RWPE1 (cell line): ENCODE measurements around the gene METTL13.

Experiments
- CTCF ChIA-PET: fragments of 350-600 bp; sonication (Branson Sonifier 250); formaldehyde crosslinking; extraction: SDS; loops from one replicate; lab custom pipeline; 2021; lab: Yijun Ruan, JAX
- POLR2A ChIA-PET: fragments of 400-600 bp; formaldehyde crosslinking; extraction: SDS; loops from one replicate; lab custom pipeline; 2020; ENCODE audit warnings: antibody characterized with exemption; ENCODE audit not compliant: low non-redundant PET; lab: Yijun Ruan, JAX
- DNase-seq: peaks from one replicate; pipeline ENCODE4 v3.0.0; 2012; ENCODE audit warnings: low spot score
- H3K27ac ChIP-seq: fragments of 450-650 bp; 2 replicates; pipeline ENCODE4 v1.5.1; 2017
- CTCF ChIP-seq: fragments of 450-650 bp; conservative IDR thresholded peaks from 2 replicates; pipeline ENCODE4 v1.5.1; 2017; ENCODE audit warnings: low read depth, mild to moderate bottlenecking

Gene METTL13

DNA sequence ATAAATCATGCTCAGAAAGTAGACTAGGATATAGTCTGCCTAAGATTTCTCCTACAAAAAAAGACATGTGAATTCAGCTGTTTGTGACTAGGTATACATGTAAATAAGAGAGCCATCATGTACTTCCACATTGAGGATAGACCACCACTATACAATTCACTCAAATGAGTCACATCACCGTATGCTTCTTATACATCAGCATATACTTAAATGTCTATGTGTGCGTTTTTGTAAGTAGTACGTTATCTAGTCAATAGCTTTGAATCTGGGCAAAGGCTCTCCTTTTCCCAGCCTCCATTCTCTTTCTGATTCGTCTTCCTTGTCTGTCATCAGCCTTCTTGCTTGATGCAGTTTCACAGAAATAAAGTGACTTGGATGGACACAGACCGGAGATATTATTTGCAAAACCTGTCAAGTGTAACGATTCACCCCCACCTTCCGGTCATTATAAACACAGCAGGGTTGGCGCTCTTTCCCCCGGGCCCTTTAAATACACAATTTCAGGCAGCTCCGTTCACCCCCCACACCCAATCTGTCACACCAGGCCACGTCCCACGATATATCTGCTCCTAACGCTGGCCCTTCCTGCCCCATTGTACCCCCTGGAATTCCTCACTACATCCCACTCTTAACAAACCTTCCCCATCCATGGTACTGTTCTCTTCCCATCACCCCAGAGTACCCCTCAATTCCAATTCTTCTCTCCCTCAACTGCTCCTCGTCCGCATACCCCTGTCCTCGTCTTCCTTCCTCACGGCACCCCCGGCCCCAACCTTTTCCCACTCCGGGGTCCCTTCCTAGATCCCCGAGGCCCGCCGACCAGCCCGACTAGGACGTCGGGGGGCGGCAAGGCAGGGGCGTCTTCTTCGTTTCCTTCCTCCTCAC is 40.2 kb upstream of the METTL13 start:
- CTCF ChIA-PET, result interaction anchor here (0.6 to 1.2 kb wide), 3 partner anchors 25 to 96 kb away, joined by 3 to 9 read pairs (median 7); no protein-coding TSS in a partner anchor
- DNase-seq, result peak; percentile 37
- TF ChIP-seq CTCF, result no peak
- H3K27ac ChIP-seq, result peak overlapping the region; percentile 96
- POLR2A ChIA-PET, result no interaction called here

DNA sequence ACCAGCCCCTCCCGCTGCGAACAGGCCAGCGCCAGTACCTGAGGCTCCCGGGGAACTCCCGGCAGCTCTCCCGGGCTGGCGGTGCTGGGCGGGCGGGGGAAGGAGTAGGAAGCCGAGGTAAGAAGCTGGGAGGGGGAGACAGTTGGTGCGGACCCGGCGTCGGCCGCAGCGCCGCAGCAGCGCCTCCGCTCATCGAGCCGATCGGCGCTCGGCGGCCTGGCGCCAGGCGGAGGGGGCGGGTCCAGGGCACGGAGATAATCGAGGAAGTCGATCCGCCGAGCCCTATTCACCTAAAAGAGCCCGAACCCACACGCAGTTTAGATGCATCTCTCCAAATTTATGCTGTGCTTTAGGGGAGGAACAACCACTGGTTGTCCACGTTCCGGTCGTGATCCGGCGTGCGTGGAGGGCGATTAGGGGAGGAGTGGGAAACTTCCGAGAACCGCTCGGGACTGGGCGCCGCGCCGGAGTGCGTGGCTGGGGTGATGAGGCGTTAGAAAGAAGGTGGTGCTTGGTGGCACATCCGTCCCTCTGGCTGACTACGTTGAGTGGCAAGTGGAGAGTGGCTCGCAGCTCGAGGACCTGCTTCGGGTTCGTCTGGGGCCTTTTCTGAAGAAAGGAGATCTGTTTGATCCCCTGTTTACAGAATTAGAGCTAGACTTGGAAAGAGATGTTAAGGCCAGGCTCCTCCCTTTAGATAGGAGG is 39.4 kb upstream of the METTL13 start, which contains the start of gene VAMP4:
Gene VAMP4, minus strand, starts transcription at position 194 of the 705 bp plus-strand sequence. CDS start 3,651 bp downstream, outside the sequence.
- H3K27ac ChIP-seq, result peak within 1 kb of the TSS; percentile 96
- POLR2A ChIA-PET, result interaction anchor here (0.5 kb wide), 2 partner anchors 37 to 53 kb away, joined by 3 to 4 read pairs; no protein-coding TSS in a partner anchor
- no peak for TF ChIP-seq CTCF
- CTCF ChIA-PET, result interaction anchor here (0.7 to 1.2 kb wide), 3 partner anchors 59 to 739 kb away, joined by 3 read pairs; no protein-coding TSS in a partner anchor
- peak; percentile 78 for DNase-seq

DNA sequence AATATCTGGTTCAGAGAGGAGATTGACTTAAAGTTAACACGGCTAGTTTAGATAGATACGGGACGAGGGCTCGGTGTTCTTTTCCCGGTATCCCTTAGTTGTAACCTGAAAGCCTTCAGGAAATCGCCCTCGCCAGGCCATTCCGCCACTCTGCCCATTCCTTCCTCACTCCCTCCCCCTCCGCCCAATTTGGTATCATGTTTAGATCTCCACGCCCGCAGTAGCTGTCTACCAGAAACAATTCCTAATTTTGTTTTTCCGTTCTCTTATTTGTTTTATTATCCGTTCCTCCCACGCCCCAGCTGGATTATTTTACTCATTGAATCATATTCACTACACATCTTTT is 38.9 kb upstream of the METTL13 start:
- DNase-seq, result peak; percentile 34
- peak overlapping the region; percentile 96 for H3K27ac ChIP-seq
- CTCF ChIA-PET, result interaction anchor here (0.7 kb wide), 2 partner anchors 60 to 740 kb away, joined by 3 read pairs; no protein-coding TSS in a partner anchor
- POLR2A ChIA-PET, result interaction anchor here (0.7 kb wide), 1 partner anchor 10 kb away, joined by 3 read pairs; no protein-coding TSS in a partner anchor
- no peak for TF ChIP-seq CTCF

- POLR2A ChIA-PET, result interaction anchor here (0.7 kb wide), 1 partner anchor 11 kb away, joined by 3 read pairs; no protein-coding TSS in a partner anchor
- peak overlapping the region; percentile 33; the same call in 1 of the 2 replicates for H3K27ac ChIP-seq
- CTCF ChIA-PET, result interaction anchor here (0.7 kb wide), 2 partner anchors 22 to 740 kb away, joined by 3 read pairs; no protein-coding TSS in a partner anchor
- peak; percentile 41 for DNase-seq
- TF ChIP-seq CTCF, result no peak
Observed at GRCh38 chr1:171743081-171743870, 38.2 kb upstream of the METTL13 start.

- CTCF ChIA-PET, result no interaction called here
- POLR2A ChIA-PET, result no interaction called here
- no peak for DNase-seq
- TF ChIP-seq CTCF, result no peak
- no peak overlapping the region for H3K27ac ChIP-seq
Observed at GRCh38 chr1:171744986-171745385, 36.5 kb upstream of the METTL13 start.
